ENCODE results near the gene RANBP9.

DNA sequence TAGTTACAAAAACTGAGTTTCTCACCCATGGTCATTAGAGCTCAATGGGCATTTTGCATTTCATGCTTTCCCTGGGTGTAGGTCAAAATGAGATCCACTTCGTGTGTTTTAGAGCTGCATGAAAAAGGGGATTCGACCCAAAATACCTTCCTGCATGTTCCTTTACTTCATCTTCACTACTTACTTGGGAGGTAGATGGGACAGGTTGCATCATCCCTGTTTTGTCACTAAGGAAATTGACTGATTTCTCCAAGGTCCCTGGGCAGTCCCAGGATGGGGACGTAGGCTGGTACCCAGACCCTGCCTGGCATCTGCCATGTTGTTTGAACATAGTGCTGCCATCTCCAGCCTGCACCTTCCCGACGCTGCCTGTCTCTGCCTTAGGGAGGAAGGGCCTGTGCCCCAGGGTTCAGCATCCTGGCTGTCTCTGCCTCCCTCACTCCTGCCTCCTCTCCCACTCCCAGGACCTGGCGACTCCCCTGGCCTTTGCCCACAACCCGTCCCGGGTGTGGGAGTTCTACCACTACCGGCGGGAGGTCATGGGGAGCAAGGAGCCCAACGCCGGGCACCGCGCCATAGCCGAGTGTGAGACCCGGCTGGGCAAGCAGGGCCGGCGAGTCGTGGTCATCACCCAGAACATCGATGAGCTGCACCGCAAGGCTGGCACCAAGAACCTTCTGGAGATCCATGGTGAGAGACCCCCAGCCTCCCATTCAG lies 120.3 kb downstream of the RANBP9 start:
- TF ChIP-seq, protein P1, sequence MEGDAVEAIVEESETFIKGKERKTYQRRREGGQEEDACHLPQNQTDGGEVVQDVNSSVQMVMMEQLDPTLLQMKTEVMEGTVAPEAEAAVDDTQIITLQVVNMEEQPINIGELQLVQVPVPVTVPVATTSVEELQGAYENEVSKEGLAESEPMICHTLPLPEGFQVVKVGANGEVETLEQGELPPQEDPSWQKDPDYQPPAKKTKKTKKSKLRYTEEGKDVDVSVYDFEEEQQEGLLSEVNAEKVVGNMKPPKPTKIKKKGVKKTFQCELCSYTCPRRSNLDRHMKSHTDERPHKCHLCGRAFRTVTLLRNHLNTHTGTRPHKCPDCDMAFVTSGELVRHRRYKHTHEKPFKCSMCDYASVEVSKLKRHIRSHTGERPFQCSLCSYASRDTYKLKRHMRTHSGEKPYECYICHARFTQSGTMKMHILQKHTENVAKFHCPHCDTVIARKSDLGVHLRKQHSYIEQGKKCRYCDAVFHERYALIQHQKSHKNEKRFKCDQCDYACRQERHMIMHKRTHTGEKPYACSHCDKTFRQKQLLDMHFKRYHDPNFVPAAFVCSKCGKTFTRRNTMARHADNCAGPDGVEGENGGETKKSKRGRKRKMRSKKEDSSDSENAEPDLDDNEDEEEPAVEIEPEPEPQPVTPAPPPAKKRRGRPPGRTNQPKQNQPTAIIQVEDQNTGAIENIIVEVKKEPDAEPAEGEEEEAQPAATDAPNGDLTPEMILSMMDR (IDR thresholded peaks at IDR 0.05): no peak
- no peak for TF ChIP-seq POLR2A (IDR thresholded peaks at IDR 0.05)

Data from right lobe of liver (tissue), 4 donors.